Stimulated activated CD8-positive, alpha-beta memory T cell treated with anti-CD3 and anti-CD28 coated beads, Interleukin-15, amount 100 ng/mL, for 4 hours (primary cell): ENCODE data around the gene HOMER3.

Source experiments
- DNase-seq, 2 donors: peaks; one replicate each; pipeline ENCODE4 v3.0.0-alpha.2; 2020; ENCODE audit warnings: low read depth in 2 of 2

HOMER3 gene

GRCh38 chr19:18900700-18901481 is 40.1 kb downstream of the HOMER3 start:
- DNase-seq = no peak

GRCh38 chr19:18899624-18900560 is 41.1 kb downstream of the HOMER3 start:
- no peak for DNase-seq

DNA sequence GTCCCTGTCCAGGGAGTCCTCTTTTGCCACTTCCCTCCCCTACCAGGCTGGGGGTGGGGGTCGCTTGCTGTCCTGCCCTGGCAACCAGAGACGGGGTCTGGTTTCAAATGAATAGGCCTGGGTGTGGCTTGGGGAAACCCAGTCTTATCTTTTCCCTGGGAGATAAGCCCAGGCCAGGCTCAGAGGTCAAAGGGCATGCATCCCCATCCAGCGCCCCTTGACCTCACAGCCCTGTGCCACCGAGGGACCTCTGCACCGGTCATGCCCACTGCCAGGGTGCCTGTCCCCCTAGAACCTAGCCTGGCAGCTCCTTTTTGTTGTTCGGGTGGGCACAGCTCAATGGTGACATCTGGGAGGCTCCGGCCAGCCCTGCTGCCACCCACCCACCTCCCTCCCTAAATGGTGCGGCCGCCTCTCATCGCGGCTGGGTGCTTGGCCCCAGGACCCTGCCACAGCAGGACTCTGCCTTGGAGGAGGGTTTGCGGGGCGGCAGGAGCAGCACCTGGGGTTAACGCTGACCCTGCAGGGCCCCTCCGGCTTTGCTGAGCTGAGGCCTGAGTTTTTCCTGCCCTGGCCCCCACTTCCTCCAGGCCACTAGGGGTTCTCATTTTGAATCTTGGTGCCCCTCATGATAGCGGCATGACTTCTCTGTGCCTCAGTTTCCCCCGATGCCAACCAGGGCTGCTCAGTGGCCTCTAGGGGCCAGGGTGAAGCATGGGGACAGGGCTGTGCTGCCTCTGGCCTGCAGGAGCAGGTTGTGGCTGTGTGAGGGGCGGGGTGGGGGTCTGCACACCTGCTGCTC is 42.2 kb downstream of the HOMER3 start:
- no peak for DNase-seq

DNA sequence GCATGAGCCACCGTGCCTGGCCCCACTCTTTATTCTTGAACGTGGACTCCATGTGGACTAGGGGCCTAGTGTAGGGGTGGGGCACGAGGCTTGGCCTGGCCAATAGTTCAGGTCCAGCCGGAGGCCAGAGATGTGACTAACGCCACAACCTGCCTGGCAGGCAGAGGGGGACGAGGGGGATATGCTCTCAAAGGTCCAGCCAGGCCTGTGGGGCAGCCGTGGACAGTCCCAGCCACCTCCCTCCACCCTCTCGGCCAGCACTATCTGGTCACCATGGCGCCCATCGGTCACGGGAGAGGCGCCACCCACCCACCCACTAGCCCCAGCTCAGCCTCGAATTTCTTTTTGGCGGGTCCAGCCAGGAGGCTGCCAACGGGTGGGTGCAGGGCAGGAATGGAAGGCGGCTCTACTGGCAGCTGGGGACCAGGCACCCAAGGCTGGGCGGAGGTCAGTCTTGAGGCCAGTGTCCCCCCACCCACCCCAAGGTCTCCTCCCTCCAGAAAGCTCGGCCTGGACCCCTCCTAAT is 42.9 kb downstream of the HOMER3 start:
- no peak for DNase-seq

DNA sequence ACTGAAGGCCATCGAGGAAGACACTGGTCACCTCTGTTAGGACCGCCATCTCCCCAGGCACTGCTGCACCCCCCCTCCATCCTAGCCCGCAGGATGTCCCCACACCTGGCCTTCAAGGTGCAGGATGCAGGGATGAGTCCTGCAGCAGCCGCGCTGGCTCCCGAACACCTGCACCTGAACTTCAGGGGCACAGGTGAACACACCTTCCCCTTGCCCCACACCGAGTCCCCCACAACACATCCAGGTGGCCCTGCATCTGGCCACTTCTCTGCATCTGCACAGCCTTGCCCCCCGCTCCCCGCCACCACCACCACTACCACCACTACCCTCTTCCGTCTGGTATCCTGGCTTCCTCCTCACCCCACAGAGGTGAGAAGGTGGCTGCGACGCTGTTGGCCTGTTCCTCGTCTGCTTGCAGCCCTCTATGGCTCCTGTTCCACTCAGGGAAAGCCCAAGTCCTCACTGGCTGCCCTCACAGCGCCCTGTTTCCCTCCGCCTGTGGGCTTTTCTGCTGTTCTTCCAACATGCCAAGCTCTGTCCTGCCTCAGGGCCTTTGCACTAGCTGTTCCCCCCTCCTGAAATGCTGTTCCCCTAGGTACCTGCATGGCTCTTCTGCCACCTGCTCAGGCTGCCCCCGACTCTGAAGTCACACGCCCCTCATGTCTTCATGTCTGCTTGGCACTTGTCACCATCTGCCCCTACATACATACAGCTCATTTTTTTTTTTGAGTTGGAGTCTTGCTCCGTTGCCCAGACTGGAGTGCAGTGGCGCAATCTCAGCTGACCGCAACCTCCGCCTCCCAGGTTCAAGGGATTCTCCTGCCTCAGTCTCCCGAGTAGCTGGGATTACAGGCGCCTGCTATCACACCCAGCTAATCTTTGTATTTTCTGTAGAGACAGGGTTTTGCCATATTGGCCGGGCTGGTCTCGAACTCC is 43.7 kb downstream of the HOMER3 start:
- no peak for DNase-seq

GRCh38 chr19:18896421-18896841 is 44.6 kb downstream of the HOMER3 start:
- DNase-seq = no peak

DNA sequence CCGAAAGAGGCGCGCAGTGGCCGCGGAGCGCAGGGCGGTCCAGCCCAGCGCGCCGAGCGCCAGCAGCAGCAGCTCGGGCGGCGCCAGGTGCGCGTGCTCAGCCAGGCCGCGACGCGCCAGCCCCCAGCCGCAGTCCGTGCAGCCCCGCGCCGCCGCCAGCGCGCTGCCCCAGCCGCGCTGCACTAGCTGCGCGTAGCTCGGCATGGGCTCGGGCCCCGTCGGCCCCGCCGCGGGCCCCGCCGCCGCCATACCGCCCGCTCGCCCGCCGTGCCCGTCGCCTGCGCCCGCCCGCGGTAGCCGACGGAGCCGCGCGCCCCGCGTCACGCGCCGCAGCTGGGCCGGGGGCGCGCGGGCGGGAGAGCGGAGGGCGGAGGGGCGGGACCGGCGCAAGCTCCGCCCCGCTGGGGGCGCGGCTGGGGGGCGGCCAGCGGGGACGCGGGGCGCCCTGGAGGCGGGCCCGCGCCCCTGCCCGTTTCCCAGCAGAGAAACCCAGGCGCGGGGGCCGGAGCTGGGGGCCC is 45.1 kb downstream of the HOMER3 start, which contains the start of gene CERS1:
Gene CERS1, minus strand, starts transcription at position 335 of the 518 bp plus-strand sequence. Its CDS starts 86 bp downstream, at position 249.
- DNase-seq = no peak

- DNase-seq = no peak
Observed at GRCh38 chr19:18895038-18895823, 45.8 kb downstream of the HOMER3 start.

DNA sequence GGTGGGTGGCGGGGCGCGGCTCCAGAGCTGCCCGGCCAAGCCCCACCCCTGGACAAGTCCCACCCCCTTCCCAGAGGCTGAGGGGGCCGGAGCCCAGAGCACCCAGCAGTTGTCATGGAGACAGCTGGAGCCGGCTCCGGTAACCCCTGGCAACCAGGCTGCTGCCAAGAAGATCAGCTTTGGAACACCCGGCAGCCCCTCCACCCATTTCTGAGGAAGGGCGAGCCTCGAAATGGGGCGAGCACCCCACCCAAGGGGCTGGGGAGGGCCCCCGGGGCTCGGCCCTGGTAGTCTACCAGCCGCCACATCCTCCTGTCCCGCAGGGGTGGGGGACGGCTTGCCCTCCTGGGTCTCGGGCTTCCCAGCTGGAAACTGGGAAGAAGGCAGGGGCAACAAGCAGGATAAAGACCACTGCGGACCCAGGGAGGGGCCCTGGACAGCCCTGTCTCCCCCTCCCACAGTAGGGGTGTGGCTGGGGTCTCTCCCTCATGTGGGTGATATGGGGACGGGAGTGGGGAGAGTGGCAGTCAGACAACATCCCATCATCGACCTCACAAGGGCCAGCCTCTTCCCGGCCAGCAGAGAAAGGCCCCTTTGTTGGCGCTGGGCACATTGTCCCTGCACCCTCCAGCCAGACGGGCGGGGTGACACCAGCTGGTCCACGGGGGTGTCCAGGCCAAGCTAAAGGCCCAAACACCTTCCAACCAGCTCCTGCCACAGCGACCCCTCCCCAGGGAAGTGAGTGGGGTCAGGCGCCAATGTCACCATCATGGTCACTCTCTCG is 46.6 kb downstream of the HOMER3 start:
- DNase-seq = no peak

DNA sequence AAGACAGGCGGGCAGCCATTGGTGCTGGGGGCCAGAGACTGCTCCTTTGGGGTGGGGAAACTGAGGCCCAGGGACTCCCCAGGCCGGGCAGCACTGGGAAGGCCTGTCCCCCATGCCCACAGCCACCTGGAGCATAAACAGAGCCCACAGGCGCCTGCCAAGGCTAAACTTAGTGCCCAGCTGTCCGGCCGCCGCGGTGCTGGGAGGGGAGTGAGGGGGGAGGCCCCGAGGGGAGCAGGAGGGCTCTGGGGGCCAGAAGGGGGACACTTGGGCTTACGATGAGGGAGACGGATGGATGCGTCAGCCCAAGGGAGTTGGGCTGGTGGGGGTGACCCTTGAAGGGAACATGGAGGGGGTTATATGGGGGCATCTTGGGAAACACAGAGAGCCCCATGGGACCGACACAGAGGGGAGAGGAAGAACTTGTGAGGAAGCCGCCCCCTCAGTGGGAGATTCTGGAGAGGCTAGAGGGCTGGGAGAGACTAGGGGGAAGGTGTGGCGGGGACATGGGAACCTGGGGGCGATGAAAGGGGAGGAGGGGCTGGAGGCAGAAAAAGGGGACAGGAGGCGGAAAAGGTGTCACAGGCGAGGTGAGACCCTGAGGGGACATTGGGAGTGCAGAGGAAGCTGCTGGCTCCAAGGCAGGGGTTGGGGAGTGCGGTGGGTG is 47.3 kb downstream of the HOMER3 start:
- DNase-seq = no peak

- DNase-seq = no peak
Observed at GRCh38 chr19:18889949-18890745, 50.9 kb downstream of the HOMER3 start.

DNA sequence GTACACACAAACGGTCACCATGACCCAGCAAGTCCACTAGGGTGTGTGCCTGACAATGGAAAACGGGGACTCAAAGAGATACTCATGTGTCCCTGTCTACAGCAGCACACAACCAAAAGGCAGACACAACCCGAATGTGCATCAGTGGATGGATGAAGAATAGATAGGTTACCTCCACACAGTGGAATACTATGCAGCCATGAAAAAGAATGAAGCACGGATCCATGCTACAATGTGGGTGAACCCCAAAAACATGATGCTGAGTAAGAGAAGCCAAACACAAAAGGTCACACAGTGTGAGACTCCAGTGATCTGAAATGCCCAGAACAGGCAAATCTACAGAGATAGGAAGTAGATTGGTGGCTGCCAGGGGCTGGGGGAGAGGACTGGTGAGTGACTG is 54.0 kb downstream of the HOMER3 start:
- no peak for DNase-seq

DNA sequence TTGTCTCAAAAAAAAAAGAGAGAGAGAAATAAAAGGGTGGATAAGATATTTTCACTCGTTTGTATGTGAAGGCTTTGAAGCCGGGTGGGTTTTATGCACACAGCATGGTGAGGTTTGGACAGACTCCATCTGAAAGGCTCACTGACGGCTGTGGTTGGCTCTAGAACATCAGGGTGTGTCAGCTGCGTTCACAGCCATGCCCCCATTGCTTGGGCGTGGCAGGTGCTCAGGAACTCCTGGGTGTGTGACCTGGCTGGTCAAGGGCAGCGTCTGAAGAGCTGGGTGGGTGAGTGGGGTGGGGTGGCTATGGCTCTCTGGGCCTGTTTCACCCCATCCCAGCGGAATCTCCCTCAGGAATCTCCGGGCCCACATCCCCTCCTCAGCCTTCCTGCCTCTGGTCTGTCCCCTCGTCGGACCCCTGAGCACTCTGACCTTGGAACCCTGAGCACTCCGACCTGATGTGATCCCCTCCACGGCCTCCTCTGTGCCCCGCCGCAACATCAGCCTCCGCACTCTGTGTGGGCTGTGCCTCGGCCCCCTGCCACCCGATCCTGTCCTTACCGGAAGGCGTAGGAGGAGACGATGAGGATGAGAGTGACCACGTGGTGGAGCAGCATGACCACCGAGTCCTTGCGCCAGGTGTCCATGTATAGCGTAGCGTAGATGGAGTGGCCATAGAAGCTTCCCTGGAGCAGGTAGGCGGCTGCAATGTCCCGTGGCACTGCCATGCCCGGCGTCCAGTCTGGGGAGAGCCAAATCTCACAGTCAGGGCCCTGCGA is 57.3 kb downstream of the HOMER3 start:
- no peak for DNase-seq

GRCh38 chr19:18881491-18881890 is 59.5 kb downstream of the HOMER3 start:
- DNase-seq = no peak

DNA sequence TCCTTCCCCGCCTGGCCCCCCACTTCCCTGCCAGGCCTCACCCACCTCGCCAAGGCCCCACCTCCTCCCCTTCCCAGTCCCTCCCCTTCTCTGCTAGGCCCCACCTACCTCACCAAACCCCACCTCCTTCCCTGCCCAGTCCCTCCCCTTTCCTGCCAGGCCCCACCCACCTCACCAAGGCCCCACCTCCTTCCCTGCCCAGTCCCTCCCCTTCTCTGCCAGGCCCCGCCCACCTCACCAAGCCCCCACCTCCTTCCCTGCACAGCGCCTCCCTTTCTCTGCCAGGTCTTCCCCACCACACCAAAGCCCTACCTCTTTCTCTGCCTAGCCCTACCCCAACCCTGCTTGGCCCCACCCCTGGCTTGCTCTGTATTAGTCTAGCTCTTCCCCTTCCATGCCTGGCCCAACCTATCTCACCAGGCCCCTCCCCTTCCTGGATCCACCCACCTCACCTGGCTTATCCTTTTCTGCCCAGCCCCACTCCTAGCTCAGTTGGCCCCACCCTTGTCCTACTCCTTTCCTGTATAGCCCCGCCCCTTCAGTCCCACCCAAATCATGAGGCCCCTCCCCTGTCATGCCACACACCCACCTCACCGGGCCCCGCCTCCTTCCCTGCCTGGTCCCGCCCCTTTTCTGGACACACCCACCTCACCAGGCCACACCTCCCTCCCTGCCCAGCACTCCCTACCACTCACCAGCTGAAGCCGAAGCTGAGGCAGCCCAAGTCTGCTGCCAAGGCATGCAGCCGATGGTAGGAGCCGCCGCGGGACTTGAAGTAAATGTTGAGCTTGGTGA is 61.2 kb downstream of the HOMER3 start:
- no peak for DNase-seq
